ENCODE results near the gene CELSR1.

DNA sequence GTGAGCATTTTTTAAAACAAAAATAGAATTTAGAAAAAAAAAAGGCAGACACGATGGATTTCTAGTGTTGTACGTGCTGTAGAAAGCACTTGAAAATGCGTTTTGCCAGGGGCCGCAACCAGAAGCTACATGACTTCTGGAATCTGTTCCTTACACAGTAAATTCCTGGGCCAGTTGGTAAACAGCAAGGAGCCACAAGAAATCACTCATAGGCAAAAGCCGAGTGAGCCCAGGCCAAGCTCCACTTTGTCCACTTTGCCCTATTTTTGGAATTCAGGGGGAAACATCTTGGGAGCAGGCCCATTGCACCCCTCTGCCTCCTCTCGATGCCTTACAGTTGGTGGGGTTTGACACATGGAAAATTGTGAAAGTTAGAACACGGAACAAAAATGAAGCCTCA is 4.1 kb upstream of the CELSR1 start:
- TF ChIP-seq CTCF (IDR thresholded peaks at IDR 0.05 in 2 of 3, conservative IDR thresholded peaks at IDR 0.05 in 1 of 3; ENCODE audit: borderline replicate concordance in 1 of 3, insufficient read depth in 1 of 3, low read depth in 2 of 3, low read length in 2 of 3) (no peak), RAD21 (IDR thresholded peaks at IDR 0.05; ENCODE audit: low read depth) (no peak), POLR2A (IDR thresholded peaks at IDR 0.05; ENCODE audit: borderline replicate concordance, extremely low read depth, insufficient read depth, insufficient read length) (no peak), POLR2AphosphoS5 (IDR thresholded peaks at IDR 0.05; ENCODE audit: low read depth, low read length) (no peak), EZH2 (IDR thresholded peaks at IDR 0.05) (no peak), EGR1 (IDR thresholded peaks at IDR 0.05; ENCODE audit: low read depth) (no peak), EZH2phosphoT487 (IDR thresholded peaks at IDR 0.05; ENCODE audit: borderline replicate concordance) (no peak)
- TF ChIP-seq, protein P1, sequence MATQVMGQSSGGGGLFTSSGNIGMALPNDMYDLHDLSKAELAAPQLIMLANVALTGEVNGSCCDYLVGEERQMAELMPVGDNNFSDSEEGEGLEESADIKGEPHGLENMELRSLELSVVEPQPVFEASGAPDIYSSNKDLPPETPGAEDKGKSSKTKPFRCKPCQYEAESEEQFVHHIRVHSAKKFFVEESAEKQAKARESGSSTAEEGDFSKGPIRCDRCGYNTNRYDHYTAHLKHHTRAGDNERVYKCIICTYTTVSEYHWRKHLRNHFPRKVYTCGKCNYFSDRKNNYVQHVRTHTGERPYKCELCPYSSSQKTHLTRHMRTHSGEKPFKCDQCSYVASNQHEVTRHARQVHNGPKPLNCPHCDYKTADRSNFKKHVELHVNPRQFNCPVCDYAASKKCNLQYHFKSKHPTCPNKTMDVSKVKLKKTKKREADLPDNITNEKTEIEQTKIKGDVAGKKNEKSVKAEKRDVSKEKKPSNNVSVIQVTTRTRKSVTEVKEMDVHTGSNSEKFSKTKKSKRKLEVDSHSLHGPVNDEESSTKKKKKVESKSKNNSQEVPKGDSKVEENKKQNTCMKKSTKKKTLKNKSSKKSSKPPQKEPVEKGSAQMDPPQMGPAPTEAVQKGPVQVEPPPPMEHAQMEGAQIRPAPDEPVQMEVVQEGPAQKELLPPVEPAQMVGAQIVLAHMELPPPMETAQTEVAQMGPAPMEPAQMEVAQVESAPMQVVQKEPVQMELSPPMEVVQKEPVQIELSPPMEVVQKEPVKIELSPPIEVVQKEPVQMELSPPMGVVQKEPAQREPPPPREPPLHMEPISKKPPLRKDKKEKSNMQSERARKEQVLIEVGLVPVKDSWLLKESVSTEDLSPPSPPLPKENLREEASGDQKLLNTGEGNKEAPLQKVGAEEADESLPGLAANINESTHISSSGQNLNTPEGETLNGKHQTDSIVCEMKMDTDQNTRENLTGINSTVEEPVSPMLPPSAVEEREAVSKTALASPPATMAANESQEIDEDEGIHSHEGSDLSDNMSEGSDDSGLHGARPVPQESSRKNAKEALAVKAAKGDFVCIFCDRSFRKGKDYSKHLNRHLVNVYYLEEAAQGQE (IDR thresholded peaks at IDR 0.05; ENCODE audit: low read depth) = no peak
